ENCODE measurements around the gene RNF217. TPM values are rescaled to one million over a fixed set of nuclear protein-coding genes. Genes with fewer than 3 reads are reported as not detected.
"Not testable (repeated sequence)": the region's sequence is repeated elsewhere in the genome, so short reads cannot be mapped to it uniquely, and the experiment has no call there.

RNF217 gene
- total RNA-seq, 1 donor from 2014 or later: 21.8 TPM

DNA sequence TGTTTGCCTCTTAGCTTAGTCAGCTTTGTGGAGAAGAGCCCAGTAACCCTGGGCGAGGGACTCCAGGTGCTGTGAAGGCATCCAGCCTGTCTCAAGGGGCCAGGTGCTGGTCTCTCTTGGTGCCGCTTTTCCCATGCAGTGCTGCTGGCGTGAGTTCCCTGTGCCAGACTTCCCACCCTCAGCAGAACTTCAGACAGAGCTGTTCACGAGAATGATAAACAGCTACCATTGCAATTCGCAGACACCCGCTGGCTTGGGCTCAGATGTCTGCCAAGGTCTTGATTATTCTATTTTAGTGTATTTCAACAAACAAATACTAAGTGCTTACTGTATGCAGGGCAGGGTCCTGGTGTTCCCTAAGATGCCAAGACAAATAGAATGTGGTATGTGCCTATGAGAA lies 57.7 kb downstream of the RNF217 start:
- ATAC-seq: no peak

DNA sequence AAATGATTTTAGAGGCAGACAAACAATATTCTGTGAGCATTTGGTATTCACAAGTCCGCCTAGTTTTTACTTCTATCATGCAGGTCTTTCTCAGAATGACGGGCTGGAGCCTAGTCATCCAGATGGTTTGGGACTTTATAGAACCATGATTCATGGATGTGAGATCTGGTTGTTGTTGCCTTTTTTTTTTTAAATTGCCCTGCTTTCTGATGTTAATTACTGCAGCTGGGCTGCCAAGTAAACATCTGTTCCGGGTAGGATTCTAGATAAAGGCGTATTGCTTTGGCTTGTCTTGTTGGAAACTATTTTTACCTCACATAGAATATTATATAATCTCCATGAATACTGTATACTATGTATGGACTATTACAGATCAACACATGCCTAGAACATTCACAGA lies 58.1 kb downstream of the RNF217 start:
- no peak for ATAC-seq

DNA sequence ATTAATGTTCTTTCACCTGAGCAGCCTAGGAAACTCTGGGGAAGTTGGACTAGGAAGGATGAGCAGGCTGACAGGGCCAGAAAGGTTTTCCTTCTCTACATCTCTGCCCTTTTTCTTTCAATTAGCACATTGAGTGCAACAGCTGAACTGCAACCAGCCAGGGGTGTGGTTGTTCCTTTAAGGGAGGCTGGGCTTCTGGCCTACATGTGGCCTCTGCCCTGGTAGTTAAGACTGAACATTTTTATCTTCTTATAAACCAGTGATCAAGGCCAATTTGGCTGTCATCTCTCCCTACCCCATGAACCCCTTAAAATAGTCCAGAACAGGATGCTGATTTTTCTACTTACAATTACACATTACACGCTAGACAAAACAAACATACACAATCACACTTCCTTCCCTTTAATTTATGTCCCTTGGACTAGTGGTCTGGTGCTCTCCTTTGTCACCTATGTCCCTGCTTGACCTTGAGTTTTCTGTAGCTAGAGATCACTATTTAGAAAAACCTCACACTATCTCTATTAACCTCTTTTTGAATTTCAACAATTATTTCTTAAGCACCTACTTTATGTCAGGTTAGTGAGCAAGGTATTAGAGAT lies 60.3 kb downstream of the RNF217 start:
- peak; percentile 45 for ATAC-seq

DNA sequence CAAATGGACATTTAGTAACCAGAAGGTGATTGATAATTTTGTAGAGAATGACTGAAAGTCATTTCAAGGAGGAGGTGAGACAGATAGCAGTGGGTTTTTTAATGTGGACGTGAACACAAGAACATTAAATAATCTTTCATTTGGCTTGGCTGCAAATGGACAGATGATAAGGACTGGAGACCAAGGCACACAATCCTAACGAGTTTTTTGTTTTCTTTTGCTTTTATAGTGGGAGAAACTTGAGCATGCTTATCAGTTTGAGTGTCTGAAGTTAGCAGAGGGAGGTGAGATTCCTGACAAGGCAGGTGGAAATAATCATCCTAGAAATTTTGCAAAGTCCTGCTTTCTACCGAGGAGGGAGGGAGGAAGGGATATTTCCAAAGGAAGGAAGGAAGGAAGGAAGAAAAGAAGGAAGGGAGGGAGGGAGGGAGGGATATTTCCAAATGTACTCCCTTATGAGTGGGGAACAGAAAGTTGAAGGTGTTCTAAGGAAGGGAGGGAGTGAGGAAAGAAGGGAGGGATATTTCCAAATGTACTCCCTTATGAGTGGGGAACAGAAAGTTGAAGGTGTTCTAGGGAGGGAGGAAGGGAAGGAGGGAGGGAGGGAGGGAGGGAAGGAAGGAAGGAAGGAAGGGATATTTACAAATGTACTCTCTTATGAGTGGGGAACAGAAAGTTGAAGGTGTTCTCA lies 63.1 kb downstream of the RNF217 start:
- no peak for ATAC-seq

GRCh38 chr6:125027287-125027686 lies 65.0 kb downstream of the RNF217 start:
- no peak for ATAC-seq

GRCh38 chr6:125030969-125031368 lies 68.7 kb downstream of the RNF217 start:
- no peak for ATAC-seq

DNA sequence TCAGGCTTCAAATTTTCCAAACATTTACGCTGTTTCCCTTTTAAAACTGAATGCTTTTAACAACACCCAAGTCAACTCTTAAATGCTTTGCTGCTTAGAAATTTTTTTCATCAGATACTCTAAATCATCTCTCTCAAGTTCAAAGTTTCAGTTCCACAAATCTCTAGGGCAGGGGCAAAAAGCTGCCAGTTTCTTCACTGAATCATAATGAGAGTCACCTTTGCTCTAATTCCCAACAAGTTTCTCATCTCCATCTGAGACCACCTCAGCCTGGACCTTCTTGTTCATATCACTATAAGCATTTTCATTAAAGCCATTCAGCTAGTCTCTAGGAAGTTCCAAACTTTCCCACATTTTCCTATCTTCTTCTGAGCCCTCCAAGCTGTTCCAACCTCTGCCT lies 69.1 kb downstream of the RNF217 start:
- no peak for ATAC-seq

DNA sequence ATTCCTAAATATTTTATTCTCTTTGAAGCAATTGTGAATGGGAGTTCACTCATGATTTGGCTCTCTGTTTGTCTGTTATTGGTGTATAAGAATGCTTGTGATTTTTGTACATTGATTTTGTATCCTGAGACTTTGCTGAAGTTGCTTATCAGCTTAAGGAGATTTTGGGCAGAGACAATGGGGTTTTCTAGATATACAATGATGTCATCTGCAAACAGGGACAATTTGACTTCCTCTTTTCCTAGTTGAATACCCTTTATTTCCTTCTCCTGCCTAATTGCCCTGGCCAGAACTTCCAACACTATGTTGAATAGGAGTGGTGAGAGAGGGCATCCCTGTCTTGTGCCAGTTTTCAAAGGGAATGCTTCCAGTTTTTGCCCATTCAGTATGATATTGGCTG lies 72.7 kb downstream of the RNF217 start:
- ATAC-seq: not testable (repeated sequence)

GRCh38 chr6:125036486-125036885 lies 74.2 kb downstream of the RNF217 start:
- ATAC-seq: not testable (repeated sequence)

DNA sequence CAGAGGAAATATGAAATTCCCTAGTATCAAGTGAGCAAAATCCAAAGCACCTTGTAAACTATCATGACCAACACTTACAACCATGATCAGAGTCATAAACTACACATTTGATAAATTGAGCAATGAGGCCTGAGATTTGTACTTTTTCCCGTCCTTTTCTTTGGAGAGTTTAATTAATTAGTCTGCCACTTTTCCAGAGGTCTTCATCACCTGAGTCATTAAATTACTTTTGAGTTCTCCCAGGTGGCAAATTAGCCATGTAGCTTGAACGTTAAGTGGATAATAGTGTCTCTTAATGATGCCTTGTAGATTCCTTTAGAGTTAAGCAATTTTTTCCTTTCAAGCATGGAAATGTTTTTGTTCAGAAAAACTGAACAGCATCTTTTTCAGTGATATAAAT lies 75.6 kb downstream of the RNF217 start:
- no peak for ATAC-seq

DNA sequence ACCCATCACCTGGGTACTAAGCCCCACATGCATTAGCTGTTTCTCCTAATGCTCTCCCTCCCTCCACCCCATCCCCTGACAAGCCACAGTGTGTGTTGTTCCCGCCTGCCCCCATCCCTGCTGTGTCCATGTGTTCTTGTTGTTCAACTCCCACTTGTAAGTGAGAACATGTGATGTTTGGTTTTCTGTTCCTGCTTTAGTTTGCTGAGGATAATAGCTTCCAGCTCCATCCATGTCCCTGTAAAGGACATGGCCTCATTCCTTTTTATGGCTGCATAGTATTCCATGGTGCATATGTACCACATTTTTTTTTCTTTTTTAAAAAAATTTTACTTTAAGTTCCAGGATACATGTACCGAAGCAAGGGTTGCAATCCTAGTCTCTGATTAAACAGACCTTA lies 76.7 kb downstream of the RNF217 start:
- no peak for ATAC-seq

DNA sequence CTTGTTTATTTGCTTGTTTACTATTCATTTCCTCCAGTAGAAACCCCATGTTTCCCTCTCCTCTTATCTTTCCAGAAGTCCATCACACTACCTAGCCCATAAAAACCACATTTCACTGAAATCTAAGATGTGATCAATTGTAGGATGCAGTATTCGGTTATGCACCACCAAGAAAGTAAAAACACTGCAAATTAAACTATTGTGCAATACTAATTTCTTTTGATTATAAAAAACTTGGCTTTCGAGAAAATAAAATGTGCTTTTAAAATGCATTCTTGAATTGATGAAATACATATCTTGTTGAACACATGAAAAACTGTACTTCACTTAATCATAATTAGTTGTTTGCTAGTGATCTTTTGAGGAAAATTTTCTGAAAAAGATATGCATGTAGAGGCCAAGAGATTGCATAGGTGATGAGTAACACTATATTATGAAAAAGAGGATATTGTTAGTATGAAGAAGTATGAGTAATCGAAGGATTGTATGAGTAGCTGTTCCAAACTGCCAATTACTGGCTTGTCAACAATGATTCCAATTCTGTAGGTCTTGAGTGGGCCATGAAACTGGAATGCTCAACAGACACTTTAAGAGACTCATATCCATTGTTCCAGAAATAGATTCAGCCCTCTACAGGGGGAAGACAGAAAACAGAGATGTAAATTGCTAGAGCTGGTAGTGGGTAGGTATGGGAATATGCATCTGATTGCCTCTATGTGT lies 79.7 kb downstream of the RNF217 start:
- ATAC-seq: peak; percentile 53

- ATAC-seq: no peak
These were observed 81.8 kb downstream of the RNF217 start for GRCh38 chr6:125044066-125044465.

- ATAC-seq: no peak
These were observed 82.4 kb downstream of the RNF217 start for GRCh38 chr6:125044667-125045066.

DNA sequence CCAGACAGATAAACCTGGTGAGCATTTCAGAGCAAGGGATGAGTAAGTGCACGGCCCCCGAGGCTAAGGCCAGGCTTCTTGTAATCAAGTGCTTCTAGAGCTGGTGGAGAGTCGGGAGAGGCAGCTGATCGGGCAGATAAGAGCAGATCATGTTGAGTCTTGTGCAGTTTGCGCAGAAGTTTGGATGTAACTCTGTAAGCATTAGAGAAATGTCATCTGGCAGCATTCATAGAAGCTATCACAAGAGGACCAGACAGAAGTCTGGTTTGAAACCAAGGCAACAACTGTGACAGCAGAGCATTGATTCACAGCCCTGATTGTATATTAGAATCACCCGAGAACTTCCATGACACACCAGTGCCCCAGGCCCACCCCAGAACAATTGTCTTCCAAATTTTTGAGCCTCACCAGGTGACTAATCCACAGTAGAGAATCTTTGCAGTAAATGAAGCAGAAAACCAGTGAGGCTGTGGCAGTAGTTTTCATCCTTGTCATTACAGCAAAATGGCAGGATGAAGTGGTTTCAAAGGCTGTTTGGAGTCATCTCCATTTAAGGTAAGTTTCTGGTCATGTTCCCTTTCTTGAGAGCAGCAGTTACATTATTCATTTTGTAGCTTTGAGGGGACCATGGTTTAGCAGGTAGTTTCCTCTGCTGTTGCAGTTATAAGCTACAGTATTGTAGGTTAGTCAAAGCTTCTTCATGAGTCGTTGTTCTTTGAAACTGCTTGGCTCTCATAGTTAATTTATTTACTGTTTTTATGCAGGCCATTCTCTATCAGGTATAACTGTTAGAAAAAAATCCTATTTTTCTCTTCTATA lies 84.1 kb downstream of the RNF217 start:
- peak; percentile 77 for ATAC-seq

- ATAC-seq: no peak
These were observed 86.0 kb downstream of the RNF217 start for GRCh38 chr6:125048274-125048673.

- no peak for ATAC-seq
These were observed 88.6 kb downstream of the RNF217 start for GRCh38 chr6:125050663-125051318.

- no peak for ATAC-seq
These were observed 91.6 kb downstream of the RNF217 start for GRCh38 chr6:125053809-125054208.

- ATAC-seq: no peak
These were observed 92.1 kb downstream of the RNF217 start for GRCh38 chr6:125054331-125054730.

DNA sequence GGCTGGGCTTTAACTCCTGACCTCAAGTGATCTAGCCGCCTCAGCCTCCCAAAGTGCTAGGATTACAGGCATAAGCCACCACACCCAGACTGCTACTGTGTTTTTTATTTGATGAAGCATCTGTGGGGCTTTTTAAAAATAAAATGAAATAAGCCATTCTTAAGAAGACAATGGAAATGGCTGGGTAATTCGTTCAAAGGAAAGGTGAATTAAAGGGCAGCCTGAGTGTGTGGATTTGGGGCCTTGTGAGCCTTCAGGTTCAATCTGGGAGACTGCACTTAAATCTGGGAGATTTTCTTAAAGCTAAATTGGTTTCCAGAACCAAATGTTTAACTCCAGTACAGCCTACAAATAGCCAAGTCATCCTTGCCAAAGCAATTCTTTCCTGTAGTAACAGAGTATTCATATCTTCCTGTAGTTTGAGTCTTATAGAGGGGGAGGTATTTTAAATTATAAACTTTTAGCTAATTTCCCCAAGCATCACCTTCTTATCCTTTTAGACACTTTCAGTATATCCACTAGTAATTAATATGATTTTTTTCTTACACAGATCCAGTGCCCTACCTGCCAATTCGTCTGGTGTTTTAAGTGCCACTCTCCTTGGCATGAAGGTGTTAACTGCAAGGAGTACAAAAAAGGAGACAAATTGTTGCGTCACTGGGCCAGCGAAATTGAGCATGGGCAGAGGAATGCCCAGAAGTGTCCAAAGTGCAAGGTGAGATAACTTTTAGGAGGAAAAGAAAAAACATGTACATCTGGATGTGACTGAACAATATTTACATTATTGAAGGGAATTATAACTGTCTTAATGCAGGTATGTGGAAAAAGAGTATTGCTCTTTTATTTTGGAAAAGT lies 95.4 kb downstream of the RNF217 start:
- peak; percentile 79 for ATAC-seq

DNA sequence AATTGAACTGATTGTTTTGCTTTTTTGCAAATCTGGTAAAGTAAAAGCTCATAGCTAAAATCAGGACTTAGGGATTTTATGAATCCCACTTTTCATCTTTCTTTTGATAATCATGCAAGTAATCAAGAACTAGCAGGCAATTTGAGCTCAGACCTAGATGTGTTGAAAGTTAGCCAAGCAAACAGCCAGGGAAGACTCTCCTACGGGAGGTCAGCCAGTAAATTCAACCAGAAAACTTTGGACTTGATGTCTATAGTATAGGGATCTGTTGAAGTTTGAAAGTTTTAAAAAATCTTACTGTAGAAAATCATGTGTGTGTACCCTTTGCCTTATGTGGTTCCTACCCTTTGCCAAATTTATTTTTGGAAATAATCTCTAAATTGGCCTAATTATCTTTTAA lies 96.3 kb downstream of the RNF217 start:
- ATAC-seq: no peak

- ATAC-seq: no peak
These were observed 101.1 kb downstream of the RNF217 start for GRCh38 chr6:125063307-125063706.
